IMR-90 (cell line): ENCODE data around the gene TMEM143. TPM values are rescaled to one million over a fixed set of nuclear protein-coding genes. Genes with fewer than 3 reads are reported as not detected.

Source experiments
- ATAC-seq: fragments of 200-7000 bp; cut with Tn5 transposase; 2 replicates; pipeline ENCODE4 v1.9.1; 2020; ENCODE audit warnings: low read depth, mild to moderate bottlenecking, moderate library complexity
- BruUV-seq: library from RNA; stranded (reverse); fragments of 400-500 nt; replicated peaks from 2 replicates; lab custom pipeline; 2021; lab: Mats Ljungman, UMichigan
- CTCF ChIA-PET: fragments of 300-600 bp; formaldehyde crosslinking; extraction: SDS; loops from one replicate; lab custom pipeline; 2021; ENCODE audit warnings: antibody characterized with exemption; lab: Yijun Ruan, JAX
- POLR2A ChIA-PET: fragments of 300-600 bp; sonication (Branson Sonifier 250); formaldehyde crosslinking; loops from one replicate; lab custom pipeline; 2022; ENCODE audit warnings: antibody characterized with exemption; ENCODE audit not compliant: unreplicated experiment; lab: Charles Lee
- DNase-seq: peaks from one replicate; pipeline ENCODE4 v3.0.0; 2013
- H2AFZ ChIP-seq: replicated peaks from 2 replicates; pipeline ENCODE3; 2013; ENCODE audit warnings: low read length, mild to moderate bottlenecking; ENCODE audit not compliant: poor library complexity
- H2AK5ac ChIP-seq: 2 replicates; pipeline ENCODE4 v1.6.1; 2013; ENCODE audit warnings: low read depth, low read length, inconsistent platforms
- H2AK9ac ChIP-seq: replicated peaks from 2 replicates; pipeline ENCODE3; 2013; ENCODE audit warnings: mild to moderate bottlenecking, low read depth, low read length, moderate library complexity; ENCODE audit not compliant: poor library complexity
- H2BK120ac ChIP-seq: 2 replicates; pipeline ENCODE4 v1.6.1; 2013; ENCODE audit warnings: low read depth, low read length, inconsistent platforms
- H2BK15ac ChIP-seq: 3 replicates; pipeline ENCODE4 v1.6.1; 2013; ENCODE audit warnings: low read depth, low read length, inconsistent platforms
- H2BK20ac ChIP-seq: 2 replicates; pipeline ENCODE4 v1.6.1; 2013; ENCODE audit warnings: low read depth, mild to moderate bottlenecking, inconsistent platforms, low read length, moderate library complexity
- H2BK5ac ChIP-seq: 2 replicates; pipeline ENCODE4 v1.6.1; 2013; ENCODE audit warnings: mild to moderate bottlenecking, low read depth, low read length, inconsistent platforms; ENCODE audit not compliant: poor library complexity, severe bottlenecking
- H3K14ac ChIP-seq: replicated peaks from 2 replicates; pipeline ENCODE4 v1.6.1; 2013; ENCODE audit warnings: low read depth, low read length, inconsistent platforms
- H3K18ac ChIP-seq: 2 replicates; pipeline ENCODE4 v1.6.1; 2013; ENCODE audit warnings: low read depth, low read length, control low read depth
- H3K23ac ChIP-seq: 2 replicates; pipeline ENCODE4 v1.6.1; 2013; ENCODE audit warnings: low read depth, low read length, inconsistent platforms
- H3K27ac ChIP-seq: 2 replicates; pipeline ENCODE4 v1.5.1; 2013; ENCODE audit warnings: mild to moderate bottlenecking, control low read depth, low read length; ENCODE audit not compliant: insufficient read depth
- H3K27me3 ChIP-seq: 2 replicates; pipeline ENCODE4 v1.6.1; 2013; ENCODE audit warnings: low read length; ENCODE audit not compliant: control insufficient read depth, insufficient read depth
- H3K36me3 ChIP-seq: 2 replicates; pipeline ENCODE4 v1.6.1; 2013; ENCODE audit warnings: low read length, mixed read lengths; ENCODE audit not compliant: control insufficient read depth, insufficient read depth
- H3K4ac ChIP-seq: 2 replicates; pipeline ENCODE4 v1.6.1; 2013; ENCODE audit warnings: low read depth, low read length, inconsistent platforms
- H3K4me1 ChIP-seq: 2 replicates; pipeline ENCODE4 v1.6.1; 2013; ENCODE audit warnings: low read length, mixed read lengths; ENCODE audit not compliant: control insufficient read depth, insufficient read depth
- H3K4me2 ChIP-seq: 2 replicates; pipeline ENCODE4 v1.6.1; 2013; ENCODE audit warnings: low read depth, mild to moderate bottlenecking, control low read depth, low read length, moderate library complexity
- H3K4me3 ChIP-seq: 2 replicates; pipeline ENCODE4 v1.5.1; 2013; ENCODE audit warnings: low read depth, mild to moderate bottlenecking, control low read depth, low read length, moderate library complexity; ENCODE audit not compliant: insufficient read depth
- H3K56ac ChIP-seq: 2 replicates; pipeline ENCODE4 v1.6.1; 2013; ENCODE audit warnings: low read length, inconsistent platforms; ENCODE audit not compliant: insufficient read depth; ENCODE audit errors: extremely low read depth
- H3K79me1 ChIP-seq, 2 experiments: 2 replicates each; pipeline ENCODE4 v1.6.1; 2013; ENCODE audit warnings: low read length in 2 of 2, inconsistent platforms in 1 of 2, low read depth in 1 of 2
- H3K9ac ChIP-seq: 2 replicates; pipeline ENCODE4 v1.6.1; 2013; ENCODE audit warnings: low read depth, low read length, control low read depth
- H3K9me1 ChIP-seq: 2 replicates; pipeline ENCODE4 v1.6.1; 2013; ENCODE audit warnings: low read length, inconsistent platforms; ENCODE audit not compliant: insufficient read depth
- H3K9me3 ChIP-seq: 2 replicates; pipeline ENCODE4 v1.6.1; 2013; ENCODE audit warnings: low read length; ENCODE audit not compliant: control insufficient read depth, insufficient read depth
- H4K20me1 ChIP-seq: 2 replicates; pipeline ENCODE4 v1.6.1; 2013; ENCODE audit warnings: low read length, inconsistent platforms; ENCODE audit not compliant: insufficient read depth
- H4K5ac ChIP-seq: 2 replicates; pipeline ENCODE4 v1.6.1; 2013; ENCODE audit warnings: mild to moderate bottlenecking, low read depth, low read length, control low read depth
- H4K8ac ChIP-seq, 2 experiments: 2 replicates each; pipeline ENCODE4 v1.6.1; 2013; ENCODE audit warnings: low read depth in 2 of 2, low read length in 2 of 2, control low read depth in 1 of 2, inconsistent platforms in 1 of 2
- H4K91ac ChIP-seq: 2 replicates; pipeline ENCODE4 v1.6.1; 2013; ENCODE audit warnings: low read depth, low read length, inconsistent platforms; ENCODE audit not compliant: insufficient read depth
- BHLHE40 ChIP-seq: fragments of 150-350 bp; IDR thresholded peaks from 2 replicates; pipeline ENCODE4 v1.6.1; 2016; ENCODE audit warnings: mild to moderate bottlenecking, low read depth, low read length
- CEBPB ChIP-seq: IDR thresholded peaks from 2 replicates; pipeline ENCODE4 v1.6.1; 2012; ENCODE audit warnings: low read depth, low read length, improper control_type of control experiment
- CHD1 ChIP-seq: IDR thresholded peaks from 2 replicates; pipeline ENCODE4 v1.6.1; 2012; ENCODE audit warnings: low read depth, low read length, improper control_type of control experiment
- FOS ChIP-seq: fragments of 150-350 bp; IDR thresholded peaks from 2 replicates; pipeline ENCODE4 v1.6.1; 2016; ENCODE audit warnings: low read depth, low read length
- MAFK ChIP-seq: IDR thresholded peaks from 2 replicates; pipeline ENCODE4 v1.6.1; 2012; ENCODE audit warnings: low read depth, low read length, improper control_type of control experiment
- MAZ ChIP-seq: IDR thresholded peaks from 2 replicates; pipeline ENCODE4 v1.6.1; 2012; ENCODE audit warnings: low read depth, mild to moderate bottlenecking, low read length, improper control_type of control experiment, moderate library complexity, borderline replicate concordance
- MXI1 ChIP-seq: IDR thresholded peaks from 2 replicates; pipeline ENCODE4 v1.6.1; 2012; ENCODE audit warnings: low read depth, mild to moderate bottlenecking, low read length, moderate library complexity, borderline replicate concordance
- NFE2L2 ChIP-seq: fragments of 150-350 bp; IDR thresholded peaks from 2 replicates; pipeline ENCODE4 v1.6.1; 2016; ENCODE audit warnings: low read depth, mild to moderate bottlenecking, low read length
- POLR2A ChIP-seq: IDR thresholded peaks from 2 replicates; pipeline ENCODE4 v1.6.1; 2012; ENCODE audit warnings: mild to moderate bottlenecking, low read depth, low read length
- RAD21 ChIP-seq: IDR thresholded peaks from 2 replicates; pipeline ENCODE4 v1.6.1; 2012; ENCODE audit warnings: low read length, improper control_type of control experiment
- RCOR1 ChIP-seq: IDR thresholded peaks from 2 replicates; pipeline ENCODE4 v1.6.1; 2012; ENCODE audit warnings: mild to moderate bottlenecking, low read length, improper control_type of control experiment; ENCODE audit not compliant: insufficient replicate concordance
- RFX5 ChIP-seq: IDR thresholded peaks from 2 replicates; pipeline ENCODE4 v1.8.0; 2012; ENCODE audit warnings: low read depth, mild to moderate bottlenecking, low read length, moderate library complexity
- SMC3 ChIP-seq: fragments of 150-350 bp; IDR thresholded peaks from 2 replicates; pipeline ENCODE4 v1.6.1; 2016; ENCODE audit warnings: low read depth, mild to moderate bottlenecking, antibody characterized with exemption, low read length, moderate library complexity
- WGBS, 2 experiments: methylation state at CpG; one replicate each; pipeline versions ENCODE4 v1.1.5 to v1.1.7; 2013; ENCODE audit warnings: missing lambda C conversion rate in 2 of 2; ENCODE audit not compliant: insufficient read length in 1 of 2; ENCODE audit errors: extremely low coverage in 2 of 2; 5-methylcytosine and 5-hydroxymethylcytosine counted together
- dilution Hi-C: fragments of 300-500 bp; cut with HindIII; formaldehyde crosslinking; loops from one replicate; pipeline ENCODE4 v1.14.3; 2018; ENCODE audit warnings: low sequenced_read_pairs; ENCODE audit not compliant: unreplicated experiment
- in situ Hi-C: fragments of 300-500 bp; cut with MboI; formaldehyde crosslinking; loops from 3 replicates; pipeline ENCODE4 v1.14.3; 2019; ENCODE audit warnings: low sequenced_read_pairs, inconsistent platforms, mixed read lengths
- intact Hi-C: fragments of 100-400 bp; cut with micrococcal nuclease; formaldehyde crosslinking; loops from 2 replicates; pipeline ENCODE4 v1.10.0; 2022
- polyA plus RNA-seq, 3 experiments: library from polyadenylated mRNA; depleted of rRNA; stranded (reverse); fragments of >200 nt; gene quantifications; 2 replicates each; pipeline ENCODE4 v1.2.3, GENCODE V29; 2012; ENCODE audit warnings: low replicate concordance in 1 of 3
- total RNA-seq: library from RNA; depleted of rRNA; stranded (reverse); fragments of >200 nt; gene quantifications from 2 replicates; pipeline ENCODE4 v1.2.3, GENCODE V29; 2012
- TF ChIP-seq, protein P1 (sequence below): fragments of 150-350 bp; IDR thresholded peaks from 2 replicates; pipeline ENCODE4 v1.6.1; 2016; ENCODE audit warnings: low read depth, mild to moderate bottlenecking, low read length, moderate library complexity, borderline replicate concordance
- TF ChIP-seq, protein P2 (sequence below): conservative IDR thresholded peaks from 2 replicates; pipeline ENCODE4 v1.5.1; 2012; ENCODE audit warnings: mild to moderate bottlenecking, low read depth, low read length, improper control_type of control experiment
- TF ChIP-seq, protein P3 (sequence below): fragments of 150-350 bp; IDR thresholded peaks from 2 replicates; pipeline ENCODE4 v1.6.1; 2017; ENCODE audit warnings: mild to moderate bottlenecking, antibody characterized with exemption, low read length, low read depth

Gene TMEM143
- total and polyA plus RNA-seq, 2 of the 4 experiments (the other 2 are of a cell fraction): 1.3 to 7.6 TPM

DNA sequence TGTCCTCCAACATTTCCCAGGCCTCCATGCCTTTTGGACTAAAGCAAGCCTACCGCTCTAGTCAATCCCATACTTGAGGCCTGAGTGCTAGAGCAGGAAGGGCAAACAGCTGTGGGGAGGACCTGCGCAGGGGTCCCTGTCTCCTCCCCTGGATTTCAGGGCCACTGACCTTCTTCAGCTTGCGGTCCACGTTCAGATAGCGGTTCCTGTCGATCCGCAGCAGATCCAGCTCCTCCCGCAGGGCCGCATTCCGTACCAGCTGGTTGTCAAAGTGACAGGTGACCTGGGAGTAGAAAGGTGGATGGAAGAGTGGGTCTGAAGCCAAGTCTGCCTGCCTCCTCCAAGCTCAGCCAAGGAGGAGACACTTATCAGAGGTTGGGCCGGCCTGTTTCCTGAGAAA lies 52.4 kb downstream of the TMEM143 start:
- Histone ChIP-seq H3K4me2 (no peak overlapping the region), H3K9me3 (no peaks in the 10 kb centered on the region), H3K4me3 (no peak overlapping the region), H3K14ac (no peak overlapping the region), H4K8ac (no peak overlapping the region), H2AK9ac (no peak overlapping the region), H3K79me1 (no peaks in the 10 kb centered on the region), H2AK5ac (no peak overlapping the region), H3K56ac (no peak overlapping the region), H3K36me3 (no peaks in the 10 kb centered on the region), H4K91ac (no peak overlapping the region), H3K9ac (no peak overlapping the region), H3K9me1 (no peaks in the 10 kb centered on the region; the same call in 1 of the 2 replicates), H4K5ac (no peak overlapping the region), H3K4ac (no peak overlapping the region), H3K27me3 (peaks cover 3% of the 10 kb centered on the region; the same call in 1 of the 2 replicates), H3K18ac (no peak overlapping the region), H2BK5ac (no peak overlapping the region), H4K20me1 (no peaks in the 10 kb centered on the region), H2BK120ac (no peak overlapping the region), H3K27ac (no peak overlapping the region), H2BK15ac (no peak overlapping the region), H2AFZ (no peak overlapping the region), H3K4me1 (peaks cover 2% of the 10 kb centered on the region), H2BK20ac (no peak overlapping the region), H3K23ac (no peak overlapping the region)
- ATAC-seq: no peak
- ChIA-PET POLR2A (no interaction called here), CTCF (no interaction called here)
- DNase-seq: no peak
- BruUV-seq: no TSS peak
- in situ Hi-C loops: no loop called here
- TF ChIP-seq FOS: no peak
- TF ChIP-seq, protein P1, sequence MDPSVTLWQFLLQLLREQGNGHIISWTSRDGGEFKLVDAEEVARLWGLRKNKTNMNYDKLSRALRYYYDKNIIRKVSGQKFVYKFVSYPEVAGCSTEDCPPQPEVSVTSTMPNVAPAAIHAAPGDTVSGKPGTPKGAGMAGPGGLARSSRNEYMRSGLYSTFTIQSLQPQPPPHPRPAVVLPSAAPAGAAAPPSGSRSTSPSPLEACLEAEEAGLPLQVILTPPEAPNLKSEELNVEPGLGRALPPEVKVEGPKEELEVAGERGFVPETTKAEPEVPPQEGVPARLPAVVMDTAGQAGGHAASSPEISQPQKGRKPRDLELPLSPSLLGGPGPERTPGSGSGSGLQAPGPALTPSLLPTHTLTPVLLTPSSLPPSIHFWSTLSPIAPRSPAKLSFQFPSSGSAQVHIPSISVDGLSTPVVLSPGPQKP: no peak
- TF ChIP-seq CEBPB: no peak
- TF ChIP-seq BHLHE40: no peak
- TF ChIP-seq RCOR1: no peak
- TF ChIP-seq, protein P2, sequence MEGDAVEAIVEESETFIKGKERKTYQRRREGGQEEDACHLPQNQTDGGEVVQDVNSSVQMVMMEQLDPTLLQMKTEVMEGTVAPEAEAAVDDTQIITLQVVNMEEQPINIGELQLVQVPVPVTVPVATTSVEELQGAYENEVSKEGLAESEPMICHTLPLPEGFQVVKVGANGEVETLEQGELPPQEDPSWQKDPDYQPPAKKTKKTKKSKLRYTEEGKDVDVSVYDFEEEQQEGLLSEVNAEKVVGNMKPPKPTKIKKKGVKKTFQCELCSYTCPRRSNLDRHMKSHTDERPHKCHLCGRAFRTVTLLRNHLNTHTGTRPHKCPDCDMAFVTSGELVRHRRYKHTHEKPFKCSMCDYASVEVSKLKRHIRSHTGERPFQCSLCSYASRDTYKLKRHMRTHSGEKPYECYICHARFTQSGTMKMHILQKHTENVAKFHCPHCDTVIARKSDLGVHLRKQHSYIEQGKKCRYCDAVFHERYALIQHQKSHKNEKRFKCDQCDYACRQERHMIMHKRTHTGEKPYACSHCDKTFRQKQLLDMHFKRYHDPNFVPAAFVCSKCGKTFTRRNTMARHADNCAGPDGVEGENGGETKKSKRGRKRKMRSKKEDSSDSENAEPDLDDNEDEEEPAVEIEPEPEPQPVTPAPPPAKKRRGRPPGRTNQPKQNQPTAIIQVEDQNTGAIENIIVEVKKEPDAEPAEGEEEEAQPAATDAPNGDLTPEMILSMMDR: no peak
- TF ChIP-seq SMC3: no peak
- no peak for TF ChIP-seq MXI1
- no peak for TF ChIP-seq RFX5
- TF ChIP-seq RAD21: no peak
- no peak for TF ChIP-seq CHD1
- no peak for TF ChIP-seq MAZ
- TF ChIP-seq, protein P3, sequence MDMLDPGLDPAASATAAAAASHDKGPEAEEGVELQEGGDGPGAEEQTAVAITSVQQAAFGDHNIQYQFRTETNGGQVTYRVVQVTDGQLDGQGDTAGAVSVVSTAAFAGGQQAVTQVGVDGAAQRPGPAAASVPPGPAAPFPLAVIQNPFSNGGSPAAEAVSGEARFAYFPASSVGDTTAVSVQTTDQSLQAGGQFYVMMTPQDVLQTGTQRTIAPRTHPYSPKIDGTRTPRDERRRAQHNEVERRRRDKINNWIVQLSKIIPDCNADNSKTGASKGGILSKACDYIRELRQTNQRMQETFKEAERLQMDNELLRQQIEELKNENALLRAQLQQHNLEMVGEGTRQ: no peak
- TF ChIP-seq MAFK: no peak
- no peak for TF ChIP-seq POLR2A
- no peak for TF ChIP-seq NFE2L2
- intact Hi-C loops: no loop called here
- dilution Hi-C loops: no loop called here
- 94% methylated on average over 6 of the region's 11 CpGs; no CpG with 5 or more reads in 1 of the 2 experiments for WGBS, 2 experiments
